Activated CD8-positive, alpha-beta memory T cell treated with anti-CD3 and anti-CD28 coated beads for 24 hours (primary cell): ENCODE results near the gene LGI2.

Experiments used
- DNase-seq: peaks from one replicate; pipeline ENCODE4 v3.0.0-alpha.2; 2020

LGI2 gene

GRCh38 chr4:24995346-24995919 is 35.3 kb downstream of the LGI2 start:
- no peak for DNase-seq

- no peak for DNase-seq
Measured at GRCh38 chr4:24993551-24994080, 37.1 kb downstream of the LGI2 start.

- no peak for DNase-seq
Measured at GRCh38 chr4:24992968-24993367, 37.8 kb downstream of the LGI2 start.

- no peak for DNase-seq
Measured at GRCh38 chr4:24991015-24991414, 39.7 kb downstream of the LGI2 start.

GRCh38 chr4:24989327-24989726 is 41.4 kb downstream of the LGI2 start:
- DNase-seq: no peak

GRCh38 chr4:24988776-24989175 is 42.0 kb downstream of the LGI2 start:
- no peak for DNase-seq

- no peak for DNase-seq
Measured at GRCh38 chr4:24984602-24985532, 45.9 kb downstream of the LGI2 start.

GRCh38 chr4:24980740-24981139 is 50.0 kb downstream of the LGI2 start:
- DNase-seq: no peak

GRCh38 chr4:24980064-24980690 is 50.6 kb downstream of the LGI2 start:
- DNase-seq: peak; percentile 59

- no peak for DNase-seq
Measured at GRCh38 chr4:24979554-24979953, 51.2 kb downstream of the LGI2 start.

- no peak for DNase-seq
Measured at GRCh38 chr4:24978291-24979075, 52.3 kb downstream of the LGI2 start.

- no peak for DNase-seq
Measured at GRCh38 chr4:24975510-24975909, 55.2 kb downstream of the LGI2 start.

GRCh38 chr4:24973747-24974601 is 56.8 kb downstream of the LGI2 start:
- DNase-seq: no peak

- no peak for DNase-seq
Measured at GRCh38 chr4:24973404-24973746, 57.4 kb downstream of the LGI2 start.

GRCh38 chr4:24971192-24971591 is 59.6 kb downstream of the LGI2 start:
- DNase-seq: no peak

GRCh38 chr4:24970635-24971034 is 60.1 kb downstream of the LGI2 start:
- DNase-seq: no peak

- DNase-seq: no peak
Measured at GRCh38 chr4:24970191-24970590, 60.6 kb downstream of the LGI2 start.

- no peak for DNase-seq
Measured at GRCh38 chr4:24969486-24969885, 61.3 kb downstream of the LGI2 start.

GRCh38 chr4:24968992-24969391 is 61.8 kb downstream of the LGI2 start:
- DNase-seq: no peak

- no peak for DNase-seq
Measured at GRCh38 chr4:24968278-24968677, 62.5 kb downstream of the LGI2 start.

- no peak for DNase-seq
Measured at GRCh38 chr4:24967346-24967745, 63.4 kb downstream of the LGI2 start.

- no peak for DNase-seq
Measured at GRCh38 chr4:24966076-24966475, 64.7 kb downstream of the LGI2 start.
